ENCODE measurements around the gene FGF4.

- TF ChIP-seq NR2F2 (IDR thresholded peaks at IDR 0.05) (no peak), YY1 (IDR thresholded peaks at IDR 0.05) (no peak), CTCF (IDR thresholded peaks at IDR 0.05; ENCODE audit: low read depth, low read length, missing input control) (no peak)
These were observed 12.8 kb upstream of the FGF4 start for GRCh38 chr11:69787906-69788305.
